HG03520 (cell line): ENCODE measurements around the gene SPTSSA.
A peak's percentile ranks its signal among the peaks of the same experiment; 100 is the strongest.

ENCODE experiments used
- ATAC-seq: cut with Tn5 transposase; IDR thresholded peaks from one replicate; pipeline ENCODE4 v1.9.1; 2021; ENCODE audit warnings: mild to moderate bottlenecking, moderate library complexity; ENCODE audit not compliant: unreplicated experiment

SPTSSA gene

GRCh38 chr14:34472706-34473279, 10.8 kb upstream of the SPTSSA start:
- ATAC-seq = no peak

- no peak for ATAC-seq
Measured at GRCh38 chr14:34470319-34470718, 8.3 kb upstream of the SPTSSA start.

- ATAC-seq = no peak
Measured at GRCh38 chr14:34466691-34467090, 4.7 kb upstream of the SPTSSA start.

- ATAC-seq = no peak
Measured at GRCh38 chr14:34465069-34465859, 3.2 kb upstream of the SPTSSA start.

GRCh38 chr14:34463598-34463961, 1.5 kb upstream of the SPTSSA start:
- no peak for ATAC-seq

GRCh38 chr14:34461334-34462131, 507 bp downstream of the SPTSSA start:
- ATAC-seq = peak; percentile 12

GRCh38 chr14:34460841-34461240, 1.2 kb downstream of the SPTSSA start:
- no peak for ATAC-seq

- no peak for ATAC-seq
Measured at GRCh38 chr14:34460295-34460694, 1.7 kb downstream of the SPTSSA start.

GRCh38 chr14:34457186-34457585, 4.9 kb downstream of the SPTSSA start:
- ATAC-seq = no peak

- no peak for ATAC-seq
Measured at GRCh38 chr14:34453226-34453625, 8.8 kb downstream of the SPTSSA start.

GRCh38 chr14:34452258-34452822, 9.7 kb downstream of the SPTSSA start:
- no peak for ATAC-seq

GRCh38 chr14:34450958-34451357, 11.1 kb downstream of the SPTSSA start:
- ATAC-seq = no peak

- no peak for ATAC-seq
Measured at GRCh38 chr14:34450542-34450915, 11.5 kb downstream of the SPTSSA start.

GRCh38 chr14:34449819-34450541, 12.1 kb downstream of the SPTSSA start:
- ATAC-seq = no peak

- no peak for ATAC-seq
Measured at GRCh38 chr14:34439090-34439489, 22.9 kb downstream of the SPTSSA start.

- ATAC-seq = no peak
Measured at GRCh38 chr14:34438438-34438837, 23.6 kb downstream of the SPTSSA start.

- no peak for ATAC-seq
Measured at GRCh38 chr14:34437729-34438080, 24.3 kb downstream of the SPTSSA start.

GRCh38 chr14:34436960-34437728, 24.9 kb downstream of the SPTSSA start:
- ATAC-seq = no peak

GRCh38 chr14:34436118-34436905, 25.7 kb downstream of the SPTSSA start:
- no peak for ATAC-seq
